WTC11 (cell line): Measurements from ENCODE around the gene DHRS1. TPM values are rescaled to one million over a fixed set of nuclear protein-coding genes. Genes with fewer than 3 reads are reported as not detected.
A peak's percentile ranks its signal among the peaks of the same experiment; 100 is the strongest.

Experiments used
- ATAC-seq: fragments of 200-7000 bp; cut with Tn5 transposase; 2 replicates; pipeline ENCODE4 v1.10.0; 2021; ENCODE audit warnings: mild to moderate bottlenecking, moderate library complexity
- CTCF ChIA-PET: fragments of 300-600 bp; sonication (Branson Sonifier 250); formaldehyde crosslinking; loops from one replicate; lab custom pipeline; 2021; ENCODE audit warnings: antibody characterized with exemption; lab: Charles Lee
- POLR2A ChIA-PET: fragments of 350-600 bp; sonication (Branson Sonifier 250); formaldehyde crosslinking; loops from one replicate; lab custom pipeline; 2021; ENCODE audit warnings: antibody characterized with exemption; lab: Charles Lee
- DNase-seq: peaks from one replicate; pipeline ENCODE4 v3.0.0; 2021; ENCODE audit warnings: low spot score
- H3K27ac Mint-ChIP-seq: 2 replicates; pipeline ENCODE4 v1.8.0; 2021; ENCODE audit warnings: mixed read lengths
- H3K27me3 Mint-ChIP-seq: 2 replicates; pipeline ENCODE4 v1.8.0; 2021; ENCODE audit warnings: low read depth, mild to moderate bottlenecking, moderate library complexity, mixed read lengths
- H3K36me3 Mint-ChIP-seq: 2 replicates; pipeline ENCODE4 v1.8.0; 2021; ENCODE audit warnings: mixed read lengths
- H3K4me1 Mint-ChIP-seq: 2 replicates; pipeline ENCODE4 v1.8.0; 2022; ENCODE audit warnings: mixed read lengths
- H3K4me3 Mint-ChIP-seq: 2 replicates; pipeline ENCODE4 v1.8.0; 2021; ENCODE audit warnings: mild to moderate bottlenecking, moderate library complexity, mixed read lengths
- H3K9me3 Mint-ChIP-seq: 2 replicates; pipeline ENCODE4 v1.8.0; 2021; ENCODE audit warnings: mixed read lengths
- CBFB ChIP-seq: sonication (generic); formaldehyde crosslinking; IDR thresholded peaks from 2 replicates; pipeline ENCODE4 v1.8.1; 2022; ENCODE audit warnings: mild to moderate bottlenecking, low read depth, missing genetic modification reagents
- CREM ChIP-seq: sonication (generic); formaldehyde crosslinking; IDR thresholded peaks from 2 replicates; pipeline ENCODE4 v1.8.1; 2022; ENCODE audit warnings: mild to moderate bottlenecking, missing genetic modification reagents, moderate library complexity
- FOXK1 ChIP-seq: sonication (generic); formaldehyde crosslinking; IDR thresholded peaks from 2 replicates; pipeline ENCODE4 v1.8.0; 2022; ENCODE audit warnings: mild to moderate bottlenecking, moderate library complexity, missing genetic modification reagents
- FOXP1 ChIP-seq: sonication (generic); formaldehyde crosslinking; IDR thresholded peaks from 2 replicates; pipeline ENCODE4 v1.8.0; 2022; ENCODE audit warnings: missing genetic modification reagents, mild to moderate bottlenecking, moderate library complexity, borderline replicate concordance
- RORB ChIP-seq: fragments of 250-450 bp; sonication (Bioruptor Pico); IDR thresholded peaks from 2 replicates; pipeline ENCODE4 v1.9.0; 2021; ENCODE audit warnings: mild to moderate bottlenecking
- SMAD4 ChIP-seq: sonication (generic); formaldehyde crosslinking; IDR thresholded peaks from 2 replicates; pipeline ENCODE4 v1.8.0; 2022; ENCODE audit warnings: mild to moderate bottlenecking, missing genetic modification reagents
- ZNF121 ChIP-seq: sonication (generic); formaldehyde crosslinking; IDR thresholded peaks from 2 replicates; pipeline ENCODE4 v1.8.0; 2023; ENCODE audit warnings: missing genetic modification reagents
- ZNF219 ChIP-seq: sonication (generic); formaldehyde crosslinking; IDR thresholded peaks from 2 replicates; pipeline ENCODE4 v1.8.0; 2023; ENCODE audit warnings: missing genetic modification reagents, mild to moderate bottlenecking, borderline replicate concordance
- ZNF317 ChIP-seq: sonication (generic); formaldehyde crosslinking; IDR thresholded peaks from 2 replicates; pipeline ENCODE4 v1.8.1; 2023; ENCODE audit warnings: low read depth, mild to moderate bottlenecking, moderate library complexity, missing genetic modification reagents, borderline replicate concordance
- ZNF423 ChIP-seq: fragments of 250-450 bp; sonication (Bioruptor Pico); IDR thresholded peaks from 2 replicates; pipeline ENCODE4 v2.1.2; 2022; ENCODE audit warnings: mild to moderate bottlenecking, moderate library complexity
- total RNA-seq: library from RNA; stranded (reverse); gene quantifications from 3 replicates; pipeline ENCODE4 v1.2.3, GENCODE V29; 2021
- TF ChIP-seq, protein P1 (sequence below): sonication (generic); formaldehyde crosslinking; IDR thresholded peaks from 2 replicates; pipeline ENCODE4 v1.8.0; 2023; ENCODE audit warnings: missing genetic modification reagents
- TF ChIP-seq, protein P2 (sequence below): fragments of 250-450 bp; sonication (Bioruptor Pico); IDR thresholded peaks from 2 replicates; pipeline ENCODE4 v1.9.0; 2021; ENCODE audit warnings: mild to moderate bottlenecking
- TF ChIP-seq, protein P3 (sequence below): sonication (generic); formaldehyde crosslinking; conservative IDR thresholded peaks from 2 replicates; pipeline ENCODE4 v1.8.1; 2023; ENCODE audit warnings: mild to moderate bottlenecking, low read depth, missing genetic modification reagents, moderate library complexity
- TF ChIP-seq, protein P4 (sequence below): sonication (generic); formaldehyde crosslinking; IDR thresholded peaks from 2 replicates; pipeline ENCODE4 v1.8.1; 2022; ENCODE audit warnings: missing genetic modification reagents, borderline replicate concordance
- TF ChIP-seq, protein P5 (sequence below): sonication (generic); formaldehyde crosslinking; IDR thresholded peaks from 2 replicates; pipeline ENCODE4 v1.8.0; 2022; ENCODE audit warnings: mild to moderate bottlenecking, missing genetic modification reagents
- TF ChIP-seq, protein P6 (sequence below): fragments of 250-450 bp; sonication (Bioruptor Pico); IDR thresholded peaks from 2 replicates; pipeline ENCODE4 v2.1.2; 2022; ENCODE audit warnings: mild to moderate bottlenecking, moderate library complexity
- TF ChIP-seq, protein P7 (sequence below): sonication (generic); formaldehyde crosslinking; IDR thresholded peaks from 2 replicates; pipeline ENCODE4 v1.8.1; 2023; ENCODE audit warnings: mild to moderate bottlenecking, missing genetic modification reagents, moderate library complexity
- TF ChIP-seq, protein P8 (sequence below): sonication (generic); formaldehyde crosslinking; IDR thresholded peaks from 2 replicates; pipeline ENCODE4 v1.8.0; 2023; ENCODE audit warnings: mild to moderate bottlenecking, missing genetic modification reagents
- TF ChIP-seq, protein P9 (sequence below): sonication (generic); formaldehyde crosslinking; IDR thresholded peaks from 2 replicates; pipeline ENCODE4 v1.8.0; 2022; ENCODE audit warnings: mild to moderate bottlenecking, missing genetic modification reagents

DHRS1 gene
- total RNA-seq, 1 experiment from 2014 or later, result 13.9 TPM

DNA sequence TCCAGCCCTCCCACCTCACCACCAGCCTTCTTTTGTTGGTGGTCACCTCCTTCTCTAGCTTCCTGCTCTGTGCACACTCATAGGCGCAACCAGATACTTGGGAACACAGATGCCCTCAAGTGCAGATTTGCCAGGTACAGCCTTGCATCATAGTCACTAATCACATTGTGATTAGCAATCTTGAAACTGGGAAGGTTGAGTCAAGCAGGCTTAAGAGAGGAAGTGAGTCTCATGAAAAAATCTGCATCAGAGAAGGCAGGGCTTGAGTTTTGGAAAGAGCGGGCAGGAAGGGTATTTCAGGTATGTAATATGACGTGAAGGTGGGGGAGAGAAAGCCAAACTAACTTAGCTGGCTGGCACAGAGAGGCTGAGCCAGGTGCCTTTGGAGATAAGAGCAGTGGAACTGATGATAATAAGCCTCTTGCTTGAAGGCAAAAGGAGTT is 25.5 kb downstream of the DHRS1 start:
- ChIA-PET POLR2A (interaction anchor here (1.0 kb wide), 1 partner anchor 32 kb away, joined by 3 read pairs; the partner anchor contains the start of gene TINF2), CTCF (interaction anchor here (0.8 to 3.9 kb wide), 9 partner anchors 9 to 157 kb away, joined by 3 to 28 read pairs (median 5); partner anchors contain the start of genes CIDEB, DHRS1, MDP1 and NOP9)
- H3K4me1 Mint-ChIP-seq, result peaks cover 16% of the 10 kb centered on the region
- no peaks in the 10 kb centered on the region for H3K27me3 Mint-ChIP-seq
- 0 out of 2 replicates have a peak overlapping the region, but pooled peaks have one; percentile 6 for H3K4me3 Mint-ChIP-seq
- DNase-seq (no peak), ATAC-seq (no peak)
- TF ChIP-seq, protein P1, sequence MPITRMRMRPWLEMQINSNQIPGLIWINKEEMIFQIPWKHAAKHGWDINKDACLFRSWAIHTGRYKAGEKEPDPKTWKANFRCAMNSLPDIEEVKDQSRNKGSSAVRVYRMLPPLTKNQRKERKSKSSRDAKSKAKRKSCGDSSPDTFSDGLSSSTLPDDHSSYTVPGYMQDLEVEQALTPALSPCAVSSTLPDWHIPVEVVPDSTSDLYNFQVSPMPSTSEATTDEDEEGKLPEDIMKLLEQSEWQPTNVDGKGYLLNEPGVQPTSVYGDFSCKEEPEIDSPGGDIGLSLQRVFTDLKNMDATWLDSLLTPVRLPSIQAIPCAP (CRISPR knock-in tag), result no peak
- TF ChIP-seq, protein P2, sequence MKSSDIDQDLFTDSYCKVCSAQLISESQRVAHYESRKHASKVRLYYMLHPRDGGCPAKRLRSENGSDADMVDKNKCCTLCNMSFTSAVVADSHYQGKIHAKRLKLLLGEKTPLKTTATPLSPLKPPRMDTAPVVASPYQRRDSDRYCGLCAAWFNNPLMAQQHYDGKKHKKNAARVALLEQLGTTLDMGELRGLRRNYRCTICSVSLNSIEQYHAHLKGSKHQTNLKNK (CRISPR knock-in tag), result no peak
- TF ChIP-seq, protein P3, sequence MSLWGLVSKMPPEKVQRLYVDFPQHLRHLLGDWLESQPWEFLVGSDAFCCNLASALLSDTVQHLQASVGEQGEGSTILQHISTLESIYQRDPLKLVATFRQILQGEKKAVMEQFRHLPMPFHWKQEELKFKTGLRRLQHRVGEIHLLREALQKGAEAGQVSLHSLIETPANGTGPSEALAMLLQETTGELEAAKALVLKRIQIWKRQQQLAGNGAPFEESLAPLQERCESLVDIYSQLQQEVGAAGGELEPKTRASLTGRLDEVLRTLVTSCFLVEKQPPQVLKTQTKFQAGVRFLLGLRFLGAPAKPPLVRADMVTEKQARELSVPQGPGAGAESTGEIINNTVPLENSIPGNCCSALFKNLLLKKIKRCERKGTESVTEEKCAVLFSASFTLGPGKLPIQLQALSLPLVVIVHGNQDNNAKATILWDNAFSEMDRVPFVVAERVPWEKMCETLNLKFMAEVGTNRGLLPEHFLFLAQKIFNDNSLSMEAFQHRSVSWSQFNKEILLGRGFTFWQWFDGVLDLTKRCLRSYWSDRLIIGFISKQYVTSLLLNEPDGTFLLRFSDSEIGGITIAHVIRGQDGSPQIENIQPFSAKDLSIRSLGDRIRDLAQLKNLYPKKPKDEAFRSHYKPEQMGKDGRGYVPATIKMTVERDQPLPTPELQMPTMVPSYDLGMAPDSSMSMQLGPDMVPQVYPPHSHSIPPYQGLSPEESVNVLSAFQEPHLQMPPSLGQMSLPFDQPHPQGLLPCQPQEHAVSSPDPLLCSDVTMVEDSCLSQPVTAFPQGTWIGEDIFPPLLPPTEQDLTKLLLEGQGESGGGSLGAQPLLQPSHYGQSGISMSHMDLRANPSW (CRISPR knock-in tag), result no peak
- TF ChIP-seq, protein P4, sequence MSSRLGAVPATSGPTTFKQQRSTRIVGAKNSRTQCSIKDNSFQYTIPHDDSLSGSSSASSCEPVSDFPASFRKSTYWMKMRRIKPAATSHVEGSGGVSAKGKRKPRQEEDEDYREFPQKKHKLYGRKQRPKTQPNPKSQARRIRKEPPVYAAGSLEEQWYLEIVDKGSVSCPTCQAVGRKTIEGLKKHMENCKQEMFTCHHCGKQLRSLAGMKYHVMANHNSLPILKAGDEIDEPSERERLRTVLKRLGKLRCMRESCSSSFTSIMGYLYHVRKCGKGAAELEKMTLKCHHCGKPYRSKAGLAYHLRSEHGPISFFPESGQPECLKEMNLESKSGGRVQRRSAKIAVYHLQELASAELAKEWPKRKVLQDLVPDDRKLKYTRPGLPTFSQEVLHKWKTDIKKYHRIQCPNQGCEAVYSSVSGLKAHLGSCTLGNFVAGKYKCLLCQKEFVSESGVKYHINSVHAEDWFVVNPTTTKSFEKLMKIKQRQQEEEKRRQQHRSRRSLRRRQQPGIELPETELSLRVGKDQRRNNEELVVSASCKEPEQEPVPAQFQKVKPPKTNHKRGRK, result no peak
- TF ChIP-seq CBFB (CRISPR knock-in tag) (no peak), SMAD4 (CRISPR knock-in tag) (no peak), ZNF423 (no peak)
- TF ChIP-seq, protein P5, sequence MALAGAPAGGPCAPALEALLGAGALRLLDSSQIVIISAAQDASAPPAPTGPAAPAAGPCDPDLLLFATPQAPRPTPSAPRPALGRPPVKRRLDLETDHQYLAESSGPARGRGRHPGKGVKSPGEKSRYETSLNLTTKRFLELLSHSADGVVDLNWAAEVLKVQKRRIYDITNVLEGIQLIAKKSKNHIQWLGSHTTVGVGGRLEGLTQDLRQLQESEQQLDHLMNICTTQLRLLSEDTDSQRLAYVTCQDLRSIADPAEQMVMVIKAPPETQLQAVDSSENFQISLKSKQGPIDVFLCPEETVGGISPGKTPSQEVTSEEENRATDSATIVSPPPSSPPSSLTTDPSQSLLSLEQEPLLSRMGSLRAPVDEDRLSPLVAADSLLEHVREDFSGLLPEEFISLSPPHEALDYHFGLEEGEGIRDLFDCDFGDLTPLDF (CRISPR knock-in tag), result no peak
- TF ChIP-seq, protein P6, sequence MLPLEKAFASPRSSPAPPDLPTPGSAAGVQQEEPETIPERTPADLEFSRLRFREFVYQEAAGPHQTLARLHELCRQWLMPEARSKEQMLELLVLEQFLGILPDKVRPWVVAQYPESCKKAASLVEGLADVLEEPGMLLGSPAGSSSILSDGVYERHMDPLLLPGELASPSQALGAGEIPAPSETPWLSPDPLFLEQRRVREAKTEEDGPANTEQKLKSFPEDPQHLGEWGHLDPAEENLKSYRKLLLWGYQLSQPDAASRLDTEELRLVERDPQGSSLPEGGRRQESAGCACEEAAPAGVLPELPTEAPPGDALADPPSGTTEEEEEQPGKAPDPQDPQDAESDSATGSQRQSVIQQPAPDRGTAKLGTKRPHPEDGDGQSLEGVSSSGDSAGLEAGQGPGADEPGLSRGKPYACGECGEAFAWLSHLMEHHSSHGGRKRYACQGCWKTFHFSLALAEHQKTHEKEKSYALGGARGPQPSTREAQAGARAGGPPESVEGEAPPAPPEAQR (CRISPR knock-in tag), result no peak
- peak overlapping the region; percentile 52 for H3K27ac Mint-ChIP-seq
- no peaks in the 10 kb centered on the region for H3K36me3 Mint-ChIP-seq
- H3K9me3 Mint-ChIP-seq, result no peaks in the 10 kb centered on the region

DNA sequence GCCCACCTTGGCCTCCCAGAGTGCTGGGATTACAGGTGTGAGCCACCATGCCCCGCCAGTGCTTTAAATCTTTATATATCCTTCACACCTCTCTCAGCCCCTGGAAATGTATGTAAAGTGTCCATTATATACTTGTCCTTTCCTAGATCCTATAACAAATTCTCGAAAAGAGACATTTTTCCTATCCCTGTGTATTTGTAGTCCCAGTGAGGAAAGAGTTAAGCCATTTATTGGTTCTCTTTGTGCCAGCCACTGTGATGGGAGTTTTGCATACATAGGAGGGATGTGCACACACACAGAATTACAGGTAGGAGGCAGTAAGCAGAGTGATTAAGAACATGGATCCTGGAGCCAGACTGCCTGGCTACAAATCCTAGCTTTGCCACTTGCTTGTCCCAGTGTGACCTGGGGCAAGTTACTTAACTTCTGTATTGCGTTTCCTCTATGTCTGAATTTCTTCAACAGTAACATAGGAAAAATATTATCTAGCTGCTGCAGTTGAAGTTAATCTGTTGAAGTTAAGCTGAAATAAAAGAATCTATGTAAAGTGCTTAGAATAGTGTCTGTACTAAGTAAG is 26.1 kb downstream of the DHRS1 start:
- no peaks in the 10 kb centered on the region for H3K27me3 Mint-ChIP-seq
- peaks cover 16% of the 10 kb centered on the region for H3K4me1 Mint-ChIP-seq
- H3K27ac Mint-ChIP-seq, result no peak overlapping the region
- ATAC-seq (no peak), DNase-seq (no peak)
- POLR2A ChIA-PET, result interaction anchor here (1.0 kb wide), 1 partner anchor 31 kb away, joined by 3 read pairs; the partner anchor contains the start of gene TINF2
- no peaks in the 10 kb centered on the region for H3K9me3 Mint-ChIP-seq
- H3K36me3 Mint-ChIP-seq, result no peaks in the 10 kb centered on the region
- CTCF ChIA-PET, result interaction anchor here (0.8 to 3.9 kb wide), 8 partner anchors 9 to 158 kb away, joined by 3 to 28 read pairs (median 4); partner anchors contain the start of genes CIDEB, DHRS1, NOP9 and TINF2
- peak overlapping the region; percentile 18; the same call in 1 of the 2 replicates for H3K4me3 Mint-ChIP-seq
- TF ChIP-seq, protein P7, sequence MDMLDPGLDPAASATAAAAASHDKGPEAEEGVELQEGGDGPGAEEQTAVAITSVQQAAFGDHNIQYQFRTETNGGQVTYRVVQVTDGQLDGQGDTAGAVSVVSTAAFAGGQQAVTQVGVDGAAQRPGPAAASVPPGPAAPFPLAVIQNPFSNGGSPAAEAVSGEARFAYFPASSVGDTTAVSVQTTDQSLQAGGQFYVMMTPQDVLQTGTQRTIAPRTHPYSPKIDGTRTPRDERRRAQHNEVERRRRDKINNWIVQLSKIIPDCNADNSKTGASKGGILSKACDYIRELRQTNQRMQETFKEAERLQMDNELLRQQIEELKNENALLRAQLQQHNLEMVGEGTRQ, result no peak
- no peak for TF ChIP-seq SMAD4 (CRISPR knock-in tag)
- TF ChIP-seq CBFB (CRISPR knock-in tag), result no peak
- TF ChIP-seq FOXK1 (CRISPR knock-in tag), result no peak
- TF ChIP-seq, protein P8, sequence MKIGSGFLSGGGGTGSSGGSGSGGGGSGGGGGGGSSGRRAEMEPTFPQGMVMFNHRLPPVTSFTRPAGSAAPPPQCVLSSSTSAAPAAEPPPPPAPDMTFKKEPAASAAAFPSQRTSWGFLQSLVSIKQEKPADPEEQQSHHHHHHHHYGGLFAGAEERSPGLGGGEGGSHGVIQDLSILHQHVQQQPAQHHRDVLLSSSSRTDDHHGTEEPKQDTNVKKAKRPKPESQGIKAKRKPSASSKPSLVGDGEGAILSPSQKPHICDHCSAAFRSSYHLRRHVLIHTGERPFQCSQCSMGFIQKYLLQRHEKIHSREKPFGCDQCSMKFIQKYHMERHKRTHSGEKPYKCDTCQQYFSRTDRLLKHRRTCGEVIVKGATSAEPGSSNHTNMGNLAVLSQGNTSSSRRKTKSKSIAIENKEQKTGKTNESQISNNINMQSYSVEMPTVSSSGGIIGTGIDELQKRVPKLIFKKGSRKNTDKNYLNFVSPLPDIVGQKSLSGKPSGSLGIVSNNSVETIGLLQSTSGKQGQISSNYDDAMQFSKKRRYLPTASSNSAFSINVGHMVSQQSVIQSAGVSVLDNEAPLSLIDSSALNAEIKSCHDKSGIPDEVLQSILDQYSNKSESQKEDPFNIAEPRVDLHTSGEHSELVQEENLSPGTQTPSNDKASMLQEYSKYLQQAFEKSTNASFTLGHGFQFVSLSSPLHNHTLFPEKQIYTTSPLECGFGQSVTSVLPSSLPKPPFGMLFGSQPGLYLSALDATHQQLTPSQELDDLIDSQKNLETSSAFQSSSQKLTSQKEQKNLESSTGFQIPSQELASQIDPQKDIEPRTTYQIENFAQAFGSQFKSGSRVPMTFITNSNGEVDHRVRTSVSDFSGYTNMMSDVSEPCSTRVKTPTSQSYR (CRISPR knock-in tag), result no peak
- TF ChIP-seq ZNF317 (CRISPR knock-in tag), result no peak
- TF ChIP-seq CREM (CRISPR knock-in tag), result no peak
- no peak for TF ChIP-seq ZNF219 (CRISPR knock-in tag)
- TF ChIP-seq, protein P9, sequence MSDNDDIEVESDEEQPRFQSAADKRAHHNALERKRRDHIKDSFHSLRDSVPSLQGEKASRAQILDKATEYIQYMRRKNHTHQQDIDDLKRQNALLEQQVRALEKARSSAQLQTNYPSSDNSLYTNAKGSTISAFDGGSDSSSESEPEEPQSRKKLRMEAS (CRISPR knock-in tag), result no peak
- TF ChIP-seq RORB (CRISPR knock-in tag), result no peak
- no peak for TF ChIP-seq FOXP1 (CRISPR knock-in tag)
- no peak for TF ChIP-seq ZNF121
- TF ChIP-seq, protein P1 (CRISPR knock-in tag), result no peak
